WTC11 (cell line): Measurements from ENCODE around the gene HLTF. TPM values are rescaled to one million over a fixed set of nuclear protein-coding genes. Genes with fewer than 3 reads are reported as not detected.

Experiments
- ATAC-seq: fragments of 200-7000 bp; cut with Tn5 transposase; 2 replicates; pipeline ENCODE4 v1.10.0; 2021; ENCODE audit warnings: mild to moderate bottlenecking, moderate library complexity
- CTCF ChIA-PET: fragments of 300-600 bp; sonication (Branson Sonifier 250); formaldehyde crosslinking; loops from one replicate; lab custom pipeline; 2021; ENCODE audit warnings: antibody characterized with exemption; lab: Charles Lee
- POLR2A ChIA-PET: fragments of 350-600 bp; sonication (Branson Sonifier 250); formaldehyde crosslinking; loops from one replicate; lab custom pipeline; 2021; ENCODE audit warnings: antibody characterized with exemption; lab: Charles Lee
- DNase-seq: peaks from one replicate; pipeline ENCODE4 v3.0.0; 2021; ENCODE audit warnings: low spot score
- H3K27ac Mint-ChIP-seq: 2 replicates; pipeline ENCODE4 v1.8.0; 2021; ENCODE audit warnings: mixed read lengths
- H3K27me3 Mint-ChIP-seq: 2 replicates; pipeline ENCODE4 v1.8.0; 2021; ENCODE audit warnings: low read depth, mild to moderate bottlenecking, moderate library complexity, mixed read lengths
- H3K36me3 Mint-ChIP-seq: 2 replicates; pipeline ENCODE4 v1.8.0; 2021; ENCODE audit warnings: mixed read lengths
- H3K4me1 Mint-ChIP-seq: 2 replicates; pipeline ENCODE4 v1.8.0; 2022; ENCODE audit warnings: mixed read lengths
- H3K4me3 Mint-ChIP-seq: 2 replicates; pipeline ENCODE4 v1.8.0; 2021; ENCODE audit warnings: mild to moderate bottlenecking, moderate library complexity, mixed read lengths
- H3K9me3 Mint-ChIP-seq: 2 replicates; pipeline ENCODE4 v1.8.0; 2021; ENCODE audit warnings: mixed read lengths
- AR ChIP-seq: fragments of 250-450 bp; sonication (Bioruptor Pico); IDR thresholded peaks from 2 replicates; pipeline ENCODE4 v1.9.0; 2021; ENCODE audit warnings: mild to moderate bottlenecking
- ARID4B ChIP-seq: sonication (generic); formaldehyde crosslinking; IDR thresholded peaks from 2 replicates; pipeline ENCODE4 v1.8.0; 2023; ENCODE audit warnings: missing genetic modification reagents, mild to moderate bottlenecking, borderline replicate concordance
- ATF1 ChIP-seq: sonication (generic); formaldehyde crosslinking; IDR thresholded peaks from 2 replicates; pipeline ENCODE4 v1.8.1; 2023; ENCODE audit warnings: mild to moderate bottlenecking, moderate library complexity, missing genetic modification reagents
- CREB1 ChIP-seq: sonication (generic); formaldehyde crosslinking; IDR thresholded peaks from 2 replicates; pipeline ENCODE4 v1.8.0; 2023; ENCODE audit warnings: mild to moderate bottlenecking, missing genetic modification reagents
- E2F4 ChIP-seq: sonication (generic); formaldehyde crosslinking; IDR thresholded peaks from 2 replicates; pipeline ENCODE4 v1.8.1; 2022; ENCODE audit warnings: low read depth, mild to moderate bottlenecking, moderate library complexity, missing genetic modification reagents, borderline replicate concordance
- FOXP1 ChIP-seq: sonication (generic); formaldehyde crosslinking; IDR thresholded peaks from 2 replicates; pipeline ENCODE4 v1.8.0; 2022; ENCODE audit warnings: missing genetic modification reagents, mild to moderate bottlenecking, moderate library complexity, borderline replicate concordance
- GABPB1 ChIP-seq: sonication (generic); formaldehyde crosslinking; IDR thresholded peaks from 2 replicates; pipeline ENCODE4 v1.8.1; 2023; ENCODE audit warnings: mild to moderate bottlenecking, missing genetic modification reagents
- GRHL2 ChIP-seq: fragments of 250-450 bp; sonication (Bioruptor Pico); IDR thresholded peaks from 2 replicates; pipeline ENCODE4 v1.8.0; 2022; ENCODE audit warnings: mild to moderate bottlenecking, moderate library complexity; ENCODE audit not compliant: insufficient replicate concordance, severe bottlenecking
- JAZF1 ChIP-seq: fragments of 250-450 bp; sonication (Bioruptor Pico); IDR thresholded peaks from 2 replicates; pipeline ENCODE4 v1.9.0; 2021; ENCODE audit warnings: moderate library complexity, mild to moderate bottlenecking, inconsistent platforms
- JUN ChIP-seq: sonication (generic); formaldehyde crosslinking; IDR thresholded peaks from 2 replicates; pipeline ENCODE4 v1.8.0; 2023; ENCODE audit warnings: mild to moderate bottlenecking, missing genetic modification reagents
- MAX ChIP-seq: sonication (generic); formaldehyde crosslinking; IDR thresholded peaks from 2 replicates; pipeline ENCODE4 v1.8.0; 2022; ENCODE audit warnings: mild to moderate bottlenecking, missing genetic modification reagents
- MYBL2 ChIP-seq: sonication (generic); formaldehyde crosslinking; IDR thresholded peaks from 2 replicates; pipeline ENCODE4 v1.8.1; 2023; ENCODE audit warnings: mild to moderate bottlenecking, moderate library complexity, missing genetic modification reagents
- NR1H2 ChIP-seq: sonication (generic); formaldehyde crosslinking; IDR thresholded peaks from 2 replicates; pipeline ENCODE4 v1.9.0; 2021; ENCODE audit warnings: mild to moderate bottlenecking, moderate library complexity, missing genetic modification reagents
- NR2C2 ChIP-seq: sonication (generic); formaldehyde crosslinking; IDR thresholded peaks from 2 replicates; pipeline ENCODE4 v1.8.0; 2022; ENCODE audit warnings: mild to moderate bottlenecking, missing genetic modification reagents
- NR3C1 ChIP-seq: sonication (generic); formaldehyde crosslinking; conservative IDR thresholded peaks from 2 replicates; pipeline ENCODE4 v1.8.1; 2023; ENCODE audit warnings: low read depth, mild to moderate bottlenecking, missing genetic modification reagents
- OVOL2 ChIP-seq: fragments of 250-450 bp; sonication (Bioruptor Pico); IDR thresholded peaks from 2 replicates; pipeline ENCODE4 v1.9.0; 2021; ENCODE audit warnings: mild to moderate bottlenecking, borderline replicate concordance
- PRDM15 ChIP-seq: sonication (generic); formaldehyde crosslinking; IDR thresholded peaks from 2 replicates; pipeline ENCODE4 v1.8.0; 2022; ENCODE audit warnings: missing genetic modification reagents
- RELA ChIP-seq: sonication (generic); formaldehyde crosslinking; IDR thresholded peaks from 2 replicates; pipeline ENCODE4 v1.8.1; 2022; ENCODE audit warnings: missing genetic modification reagents, mild to moderate bottlenecking, borderline replicate concordance
- RORB ChIP-seq: fragments of 250-450 bp; sonication (Bioruptor Pico); IDR thresholded peaks from 2 replicates; pipeline ENCODE4 v1.9.0; 2021; ENCODE audit warnings: mild to moderate bottlenecking
- SMAD4 ChIP-seq: sonication (generic); formaldehyde crosslinking; IDR thresholded peaks from 2 replicates; pipeline ENCODE4 v1.8.0; 2022; ENCODE audit warnings: mild to moderate bottlenecking, missing genetic modification reagents
- SOX15 ChIP-seq: fragments of 250-450 bp; sonication (Bioruptor Pico); IDR thresholded peaks from 2 replicates; pipeline ENCODE4 v1.9.0; 2021; ENCODE audit warnings: mild to moderate bottlenecking
- ZBTB21 ChIP-seq: sonication (generic); formaldehyde crosslinking; IDR thresholded peaks from 2 replicates; pipeline ENCODE4 v1.8.1; 2023; ENCODE audit warnings: mild to moderate bottlenecking, missing genetic modification reagents, borderline replicate concordance
- ZNF138 ChIP-seq: sonication (generic); formaldehyde crosslinking; conservative IDR thresholded peaks from 2 replicates; pipeline ENCODE4 v1.8.1; 2022; ENCODE audit warnings: mild to moderate bottlenecking, moderate library complexity, missing genetic modification reagents
- total RNA-seq: library from RNA; stranded (reverse); gene quantifications from 3 replicates; pipeline ENCODE4 v1.2.3, GENCODE V29; 2021

Gene HLTF
- total RNA-seq, 1 experiment from 2014 or later = 62.4 TPM

- TF ChIP-seq GRHL2 (CRISPR knock-in tag) (no peak), ZBTB21 (no peak), GABPB1 (no peak), JUN (CRISPR knock-in tag) (no peak), FOXP1 (CRISPR knock-in tag) (no peak), OVOL2 (CRISPR knock-in tag) (no peak), MYBL2 (CRISPR knock-in tag) (no peak), NR2C2 (CRISPR knock-in tag) (no peak), ARID4B (CRISPR knock-in tag) (no peak)
- H3K27me3 Mint-ChIP-seq = no peaks in the 10 kb centered on the region
- H3K4me1 Mint-ChIP-seq = no peaks in the 10 kb centered on the region
- H3K4me3 Mint-ChIP-seq = no peak overlapping the region
- POLR2A ChIA-PET = no interaction called here
- H3K36me3 Mint-ChIP-seq = peaks cover 41% of the 10 kb centered on the region
- no peak for DNase-seq
- H3K9me3 Mint-ChIP-seq = no peaks in the 10 kb centered on the region
- peak overlapping the region; percentile 4; the same call in 1 of the 2 replicates for H3K27ac Mint-ChIP-seq
- no peak for ATAC-seq
- CTCF ChIA-PET = no interaction called here
Measured at GRCh38 chr3:149044339-149045083, 41.8 kb downstream of the HLTF start.

- H3K9me3 Mint-ChIP-seq = no peaks in the 10 kb centered on the region
- H3K4me1 Mint-ChIP-seq = no peaks in the 10 kb centered on the region
- POLR2A ChIA-PET = no interaction called here
- no peak overlapping the region for H3K4me3 Mint-ChIP-seq
- peaks cover 44% of the 10 kb centered on the region for H3K36me3 Mint-ChIP-seq
- CTCF ChIA-PET = interaction anchor here (1.3 kb wide), 1 partner anchor 88 kb away, joined by 5 read pairs; no protein-coding TSS in a partner anchor
- H3K27me3 Mint-ChIP-seq = no peaks in the 10 kb centered on the region
- DNase-seq (no peak), ATAC-seq (no peak)
- no peak overlapping the region for H3K27ac Mint-ChIP-seq
- TF ChIP-seq E2F4 (CRISPR knock-in tag) (no peak), GABPB1 (no peak), RORB (CRISPR knock-in tag) (no peak), MAX (CRISPR knock-in tag) (no peak), SMAD4 (CRISPR knock-in tag) (no peak), ATF1 (no peak), NR1H2 (no peak), ZNF138 (no peak), AR (CRISPR knock-in tag) (no peak), CREB1 (CRISPR knock-in tag) (no peak), NR3C1 (CRISPR knock-in tag) (no peak), PRDM15 (CRISPR knock-in tag) (no peak), FOXP1 (CRISPR knock-in tag) (no peak), JAZF1 (CRISPR knock-in tag) (no peak), SOX15 (CRISPR knock-in tag) (no peak), RELA (CRISPR knock-in tag) (no peak)
Measured at GRCh38 chr3:149042789-149043386, 43.4 kb downstream of the HLTF start.
